Measurements from ENCODE around the gene MYOC.
"Not testable (repeated sequence)": the region's sequence is repeated elsewhere in the genome, so short reads cannot be mapped to it uniquely, and the experiment has no call there.

Gene MYOC

GRCh38 chr1:171623651-171624331 lies 28.7 kb downstream of the MYOC start:
- H3K27ac ChIP-seq, result no peak overlapping the region
- no peak overlapping the region for H3K9ac ChIP-seq
- H3K4me3 ChIP-seq (ENCODE audit: low read depth, low read length), result no peak overlapping the region
- H3K9me3 ChIP-seq (ENCODE audit: control insufficient read depth, low read length), result no peaks in the 10 kb centered on the region
- H3K4me1 ChIP-seq, result no peaks in the 10 kb centered on the region
- H2AFZ ChIP-seq, result no peak overlapping the region
- no peaks in the 10 kb centered on the region for H3K27me3 ChIP-seq (ENCODE audit: control insufficient read depth, insufficient read depth, low read length)
- no peaks in the 10 kb centered on the region for H3K36me3 ChIP-seq (ENCODE audit: control insufficient read depth, insufficient read depth, low read length)
- H3K79me2 ChIP-seq, result no peaks in the 10 kb centered on the region
- no peak overlapping the region for H3K4me2 ChIP-seq (ENCODE audit: low read length)
- TF ChIP-seq CTCF (IDR thresholded peaks at IDR 0.05), result no peak

GRCh38 chr1:171622152-171622462 lies 30.4 kb downstream of the MYOC start, which contains the start of gene MYOCOS:
Gene MYOCOS, plus strand, starts transcription at chr1:171622243. Its CDS starts 1,641 bp downstream, at chr1:171623884.
- no peaks in the 10 kb centered on the region for H3K79me2 ChIP-seq
- H3K27me3 ChIP-seq (ENCODE audit: control insufficient read depth, insufficient read depth, low read length), result no peaks in the 10 kb centered on the region
- no peak within 1 kb of the TSS for H3K27ac ChIP-seq
- no peak within 1 kb of the TSS for H3K9ac ChIP-seq
- H3K9me3 ChIP-seq (ENCODE audit: control insufficient read depth, low read length), result no peaks in the 10 kb centered on the region
- H3K4me2 ChIP-seq (ENCODE audit: low read length), result no peak within 1 kb of the TSS
- TF ChIP-seq CTCF (IDR thresholded peaks at IDR 0.05), result no peak
- no peaks in the 10 kb centered on the region for H3K36me3 ChIP-seq (ENCODE audit: control insufficient read depth, insufficient read depth, low read length)
- H3K4me3 ChIP-seq (ENCODE audit: low read depth, low read length), result no peak within 1 kb of the TSS
- H2AFZ ChIP-seq, result no peak within 1 kb of the TSS
- no peaks in the 10 kb centered on the region for H3K4me1 ChIP-seq

- Histone ChIP-seq H3K4me2 (ENCODE audit: low read length) (no peak overlapping the region), H3K36me3 (ENCODE audit: control insufficient read depth, insufficient read depth, low read length) (no peaks in the 10 kb centered on the region), H3K9ac (no peak overlapping the region), H3K27ac (no peak overlapping the region), H2AFZ (no peak overlapping the region), H3K27me3 (ENCODE audit: control insufficient read depth, insufficient read depth, low read length) (no peaks in the 10 kb centered on the region), H3K9me3 (ENCODE audit: control insufficient read depth, low read length) (no peaks in the 10 kb centered on the region), H3K4me3 (ENCODE audit: low read depth, low read length) (no peak overlapping the region), H3K79me2 (no peaks in the 10 kb centered on the region), H3K4me1 (no peaks in the 10 kb centered on the region)
- no peak for TF ChIP-seq CTCF (IDR thresholded peaks at IDR 0.05)
Observed at GRCh38 chr1:171616586-171616985, 35.9 kb downstream of the MYOC start.

GRCh38 chr1:171615122-171615906 lies 37.2 kb downstream of the MYOC start:
- H2AFZ ChIP-seq; H3K36me3 ChIP-seq (ENCODE audit: control insufficient read depth, insufficient read depth, low read length); H3K27me3 ChIP-seq (ENCODE audit: control insufficient read depth, insufficient read depth, low read length); H3K4me3 ChIP-seq (ENCODE audit: low read depth, low read length); H3K27ac ChIP-seq; H3K79me2 ChIP-seq; H3K4me1 ChIP-seq; H3K9me3 ChIP-seq (ENCODE audit: control insufficient read depth, low read length); H3K9ac ChIP-seq; H3K4me2 ChIP-seq (ENCODE audit: low read length): not testable (repeated sequence)

- Histone ChIP-seq H3K4me2 (ENCODE audit: low read length) (no peak overlapping the region), H3K27ac (no peak overlapping the region), H3K9ac (no peak overlapping the region), H3K9me3 (ENCODE audit: control insufficient read depth, low read length) (no peaks in the 10 kb centered on the region), H3K4me3 (ENCODE audit: low read depth, low read length) (no peak overlapping the region), H3K27me3 (ENCODE audit: control insufficient read depth, insufficient read depth, low read length) (no peaks in the 10 kb centered on the region), H2AFZ (no peak overlapping the region), H3K79me2 (no peaks in the 10 kb centered on the region), H3K36me3 (ENCODE audit: control insufficient read depth, insufficient read depth, low read length) (no peaks in the 10 kb centered on the region), H3K4me1 (no peaks in the 10 kb centered on the region)
- no peak for TF ChIP-seq CTCF (IDR thresholded peaks at IDR 0.05)
Observed at GRCh38 chr1:171613282-171613681, 39.2 kb downstream of the MYOC start.
